Prostate gland (tissue), 2 donors: ENCODE data around the gene CECR2. TPM values are rescaled to one million over a fixed set of nuclear protein-coding genes. Genes with fewer than 3 reads are reported as not detected.

Experiments
- DNase-seq: peaks from one replicate; pipeline ENCODE4 v3.0.0-alpha.2; 2019; ENCODE audit warnings: low spot score
- H3K27ac ChIP-seq, 2 donors: fragments of 200-600 bp; sonication (generic); 2 replicates each; pipeline ENCODE4 v1.5.1; 2017 to 2019
- H3K27me3 ChIP-seq: fragments of 200-600 bp; sonication (generic); replicated peaks from 2 replicates; pipeline ENCODE4 v1.5.1; 2019; ENCODE audit not compliant: insufficient read depth
- H3K36me3 ChIP-seq, 2 donors: fragments of 200-600 bp; sonication (generic); 1 replicate in 1 of 2; 2 replicates in 1 of 2; pipeline versions ENCODE4 v1.5.1 to v1.8.1; 2017 to 2019
- H3K4me1 ChIP-seq: fragments of 200-600 bp; sonication (generic); replicated peaks from 2 replicates; pipeline ENCODE4 v1.5.1; 2019
- H3K4me3 ChIP-seq, 2 donors: fragments of 200-600 bp; sonication (generic); 2 replicates each; pipeline ENCODE4 v1.5.1; 2017 to 2019
- H3K9me3 ChIP-seq: fragments of 200-600 bp; sonication (generic); 2 replicates; pipeline ENCODE4 v1.5.1; 2017
- POLR2A ChIP-seq: fragments of 450-650 bp; IDR thresholded peaks from one replicate; pipeline ENCODE4 v1.6.1; 2016; ENCODE audit warnings: antibody characterized with exemption, mild to moderate bottlenecking
- POLR2AphosphoS5 ChIP-seq: sonication (generic); formaldehyde crosslinking; IDR thresholded peaks from one replicate; pipeline ENCODE4 v1.6.1; 2017; ENCODE audit warnings: antibody characterized with exemption
- WGBS: methylation state at CpG from one replicate; pipeline ENCODE4 v1.1.5; 2018; 5-methylcytosine and 5-hydroxymethylcytosine counted together
- intact Hi-C: fragments of 100-400 bp; cut with DNase I; formaldehyde crosslinking; loops from one replicate; pipeline ENCODE4 v1.14.2; 2022
- total RNA-seq, 2 donors: library from RNA; depleted of rRNA; stranded (reverse); fragments of >200 nt; gene quantifications; one replicate each; pipeline ENCODE4 v1.1.0, GENCODE V29; 2016
- TF ChIP-seq, protein P1 (sequence below), 4 experiments: fragments of 200-600 bp in 2 of 4; fragments of 450-650 bp in 2 of 4; sonication (generic) in 2 of 4; IDR thresholded peaks; 1 replicate in 3 of 4; 2 replicates in 1 of 4; pipeline ENCODE4 v1.5.1; 2016 to 2019; ENCODE audit warnings: antibody characterized with exemption in 4 of 4, mild to moderate bottlenecking in 2 of 4, moderate library complexity in 2 of 4

CECR2 gene
- total RNA-seq, 2 donors from 2014 or later: 3.1 to 10.1 TPM

DNA sequence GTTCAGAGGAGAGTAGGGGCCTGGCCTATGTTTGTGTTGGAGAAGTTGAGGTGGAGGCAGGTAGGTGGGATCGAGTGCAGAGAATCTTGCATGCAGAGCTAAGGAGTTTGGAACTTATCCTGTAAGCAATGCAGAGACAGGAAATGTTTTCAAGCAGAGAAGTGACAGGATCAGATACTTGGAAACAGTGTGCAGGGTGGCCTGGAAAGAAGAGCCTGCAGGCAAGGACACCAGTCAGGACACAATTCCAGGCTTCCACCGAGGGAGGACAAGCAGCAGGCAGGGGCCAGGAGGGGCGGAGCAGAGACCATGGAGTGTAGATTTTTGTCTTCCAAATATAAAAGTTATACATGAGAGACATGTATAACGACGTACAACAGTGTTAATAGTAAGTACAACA, 26.9 kb upstream of the CECR2 start:
- intact Hi-C loops: no loop called here
- Histone ChIP-seq H3K27me3 (no peaks in the 10 kb centered on the region), H3K4me3 (no peak overlapping the region), H3K9me3 (no peaks in the 10 kb centered on the region), H3K27ac (no peak overlapping the region), H3K4me1 (no peaks in the 10 kb centered on the region), H3K36me3 (no peaks in the 10 kb centered on the region)
- TF ChIP-seq, protein P1, sequence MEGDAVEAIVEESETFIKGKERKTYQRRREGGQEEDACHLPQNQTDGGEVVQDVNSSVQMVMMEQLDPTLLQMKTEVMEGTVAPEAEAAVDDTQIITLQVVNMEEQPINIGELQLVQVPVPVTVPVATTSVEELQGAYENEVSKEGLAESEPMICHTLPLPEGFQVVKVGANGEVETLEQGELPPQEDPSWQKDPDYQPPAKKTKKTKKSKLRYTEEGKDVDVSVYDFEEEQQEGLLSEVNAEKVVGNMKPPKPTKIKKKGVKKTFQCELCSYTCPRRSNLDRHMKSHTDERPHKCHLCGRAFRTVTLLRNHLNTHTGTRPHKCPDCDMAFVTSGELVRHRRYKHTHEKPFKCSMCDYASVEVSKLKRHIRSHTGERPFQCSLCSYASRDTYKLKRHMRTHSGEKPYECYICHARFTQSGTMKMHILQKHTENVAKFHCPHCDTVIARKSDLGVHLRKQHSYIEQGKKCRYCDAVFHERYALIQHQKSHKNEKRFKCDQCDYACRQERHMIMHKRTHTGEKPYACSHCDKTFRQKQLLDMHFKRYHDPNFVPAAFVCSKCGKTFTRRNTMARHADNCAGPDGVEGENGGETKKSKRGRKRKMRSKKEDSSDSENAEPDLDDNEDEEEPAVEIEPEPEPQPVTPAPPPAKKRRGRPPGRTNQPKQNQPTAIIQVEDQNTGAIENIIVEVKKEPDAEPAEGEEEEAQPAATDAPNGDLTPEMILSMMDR (IDR thresholded peaks at IDR 0.05): no peak
- no peak for TF ChIP-seq POLR2A
- no peak for TF ChIP-seq POLR2AphosphoS5
- DNase-seq: no peak
- WGBS: 53% methylated on average over 5 of the region's 5 CpGs

DNA sequence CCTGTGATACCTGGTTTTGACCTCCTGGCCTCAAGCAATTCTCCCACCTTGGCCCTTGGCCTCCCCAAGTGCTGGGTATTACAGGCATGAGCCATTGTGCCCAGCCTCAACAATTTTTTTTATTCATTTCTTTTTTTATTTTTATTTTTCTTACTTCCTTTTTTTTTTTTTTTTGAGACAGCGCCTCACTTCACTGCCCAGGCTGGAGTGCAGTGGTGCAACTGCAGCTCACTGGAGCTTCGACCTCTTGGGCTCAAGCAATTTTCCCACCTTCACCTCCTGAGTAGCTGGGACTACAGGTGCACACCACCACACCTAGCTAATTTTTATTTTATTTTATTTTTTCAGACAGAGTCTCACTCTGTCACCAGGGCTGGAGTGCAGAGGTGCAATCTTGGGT, 25.5 kb upstream of the CECR2 start:
- no peaks in the 10 kb centered on the region for H3K36me3 ChIP-seq
- H3K27me3 ChIP-seq: no peaks in the 10 kb centered on the region
- TF ChIP-seq, protein P1 (IDR thresholded peaks at IDR 0.05): no peak
- TF ChIP-seq POLR2A (no peak), POLR2AphosphoS5 (no peak)
- intact Hi-C loops: no loop called here
- no peaks in the 10 kb centered on the region for H3K4me1 ChIP-seq
- H3K9me3 ChIP-seq: no peaks in the 10 kb centered on the region
- WGBS: 95% methylated on average over 2 of the region's 2 CpGs
- no peak overlapping the region for H3K4me3 ChIP-seq
- DNase-seq: no peak
- H3K27ac ChIP-seq: no peak overlapping the region

DNA sequence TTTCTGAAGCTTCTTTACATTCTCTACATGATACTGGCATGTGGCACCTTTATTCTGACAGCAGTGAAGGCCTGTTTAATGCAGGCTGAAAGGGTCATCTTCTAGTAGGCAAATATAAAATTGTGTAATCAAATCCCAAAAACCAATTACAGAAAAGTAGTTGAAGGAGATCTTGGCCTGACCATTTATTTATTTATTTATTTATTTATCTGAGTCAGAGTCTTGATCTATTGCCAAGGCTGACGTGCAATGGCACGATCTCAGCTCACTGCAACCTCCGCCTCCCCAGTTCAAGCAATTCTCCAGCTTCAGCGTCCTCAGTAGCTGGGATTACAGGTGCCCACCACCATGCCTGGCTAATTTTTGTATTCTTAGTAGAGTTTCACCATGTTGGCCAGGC, 22.7 kb upstream of the CECR2 start:
- intact Hi-C loops: no loop called here
- DNase-seq: no peak
- no peaks in the 10 kb centered on the region for H3K27me3 ChIP-seq
- no peak overlapping the region for H3K4me3 ChIP-seq
- no peaks in the 10 kb centered on the region for H3K4me1 ChIP-seq
- H3K27ac ChIP-seq: no peak overlapping the region
- H3K9me3 ChIP-seq: no peaks in the 10 kb centered on the region
- no peak for TF ChIP-seq POLR2A
- TF ChIP-seq, protein P1 (IDR thresholded peaks at IDR 0.05): no peak
- 56% methylated on average over 4 of the region's 4 CpGs for WGBS
- H3K36me3 ChIP-seq: no peaks in the 10 kb centered on the region

DNA sequence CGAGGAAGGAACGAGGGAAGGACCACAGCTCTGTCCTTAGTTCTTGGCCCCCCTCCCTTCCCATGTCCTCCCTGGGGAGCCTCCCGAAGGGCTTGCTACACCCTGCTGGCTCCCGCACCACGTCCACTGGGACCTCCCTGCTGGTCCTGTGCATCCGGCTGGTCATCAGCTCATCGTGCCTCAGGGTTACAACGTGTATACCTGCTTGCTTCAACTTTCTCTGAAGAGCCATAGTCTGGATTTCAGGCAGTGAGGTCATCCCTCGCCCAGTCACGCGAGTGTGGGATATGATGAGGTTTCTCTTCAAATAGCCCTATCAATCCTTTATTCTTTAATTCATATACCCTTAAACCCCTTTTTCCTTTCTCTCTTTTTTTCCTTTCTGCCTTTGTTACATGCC, 21.5 kb upstream of the CECR2 start:
- intact Hi-C loops: no loop called here
- TF ChIP-seq POLR2A (no peak), POLR2AphosphoS5 (no peak)
- TF ChIP-seq, protein P1 (IDR thresholded peaks at IDR 0.05): no peak
- no peak for DNase-seq
- Histone ChIP-seq H3K36me3 (no peaks in the 10 kb centered on the region), H3K4me3 (no peak overlapping the region), H3K9me3 (no peaks in the 10 kb centered on the region), H3K27ac (no peak overlapping the region), H3K4me1 (no peaks in the 10 kb centered on the region), H3K27me3 (no peaks in the 10 kb centered on the region)
- WGBS: 92% methylated on average over 11 of the region's 11 CpGs

GRCh38 chr22:17348464-17349103, 20.7 kb upstream of the CECR2 start:
- Histone ChIP-seq H3K27ac (no peak overlapping the region), H3K9me3 (no peaks in the 10 kb centered on the region), H3K27me3 (no peaks in the 10 kb centered on the region), H3K4me1 (no peaks in the 10 kb centered on the region), H3K36me3 (no peaks in the 10 kb centered on the region), H3K4me3 (no peak overlapping the region)
- WGBS: 78% methylated on average over 14 of the region's 14 CpGs
- intact Hi-C loops: no loop called here
- TF ChIP-seq, protein P1 (IDR thresholded peaks at IDR 0.05): no peak
- TF ChIP-seq POLR2AphosphoS5: no peak
- no peak for TF ChIP-seq POLR2A
- no peak for DNase-seq
